Measurements from ENCODE around the gene ACVR1.

Gene ACVR1

DNA sequence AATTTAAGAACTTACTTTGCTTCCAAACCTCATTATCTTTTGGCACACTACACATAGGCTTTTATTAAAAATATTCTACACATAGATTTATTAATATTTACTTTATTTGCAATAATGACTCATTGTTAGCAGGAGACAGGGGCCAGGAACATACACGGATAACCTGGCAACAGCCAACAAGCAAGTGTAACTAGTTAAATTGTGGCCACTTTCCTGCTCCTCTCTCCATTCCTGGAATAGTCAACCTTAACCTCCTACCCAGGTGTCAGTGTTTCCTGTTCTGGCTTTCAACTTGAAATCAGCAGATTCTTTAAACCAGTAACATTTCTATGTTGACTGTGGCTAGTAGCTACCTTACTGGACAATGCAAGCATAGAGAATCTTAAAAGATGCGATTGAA, 26.5 kb downstream of the ACVR1 start:
- H3K27ac ChIP-seq (ENCODE audit: low read length): no peak overlapping the region

DNA sequence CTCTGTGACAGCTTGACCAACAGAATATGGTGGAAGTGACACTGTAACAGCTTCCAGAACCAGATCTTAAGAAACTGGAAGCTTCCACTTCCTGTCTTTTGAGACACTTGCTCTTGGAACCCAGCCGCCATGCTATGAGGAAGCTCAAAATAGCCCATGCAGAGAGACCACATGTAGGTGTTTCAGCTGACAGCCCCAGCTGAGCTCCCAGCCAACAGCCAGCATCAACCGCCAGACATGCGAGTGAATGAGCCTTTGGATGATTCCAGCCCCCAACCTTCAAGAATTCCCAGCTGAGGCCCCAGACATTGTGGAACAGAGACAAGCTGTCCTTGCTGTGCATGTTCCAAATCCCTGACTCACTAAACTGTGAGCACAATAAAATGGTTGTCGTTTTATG, 27.9 kb downstream of the ACVR1 start:
- Histone ChIP-seq H3K36me3 (ENCODE audit: control insufficient read depth in 1 of 2, insufficient read depth in 2 of 2, low read length in 2 of 2) (no peaks in the 10 kb centered on the region), H3K27me3 (ENCODE audit: low read depth, low read length) (no peaks in the 10 kb centered on the region), H3K27ac (ENCODE audit: low read length) (no peak overlapping the region), H3K4me1 (ENCODE audit: control insufficient read depth in 1 of 2, insufficient read depth in 2 of 2, low read length in 2 of 2) (peaks cover 1 to 6% of the 10 kb centered on the region in 2 donors), H3K4me3 (ENCODE audit: low read depth in 1 of 2, low read length in 2 of 2) (no peak overlapping the region), H3K9me3 (ENCODE audit: control insufficient read depth in 1 of 2, low read length in 2 of 2) (no peaks in the 10 kb centered on the region)

More for the DNA sequence above, 26.5 kb downstream of the ACVR1 start:
- Histone ChIP-seq H3K27me3 (ENCODE audit: low read depth, low read length) (no peaks in the 10 kb centered on the region), H3K9me3 (ENCODE audit: control insufficient read depth in 1 of 2, low read length in 2 of 2) (no peaks in the 10 kb centered on the region), H3K36me3 (ENCODE audit: control insufficient read depth in 1 of 2, insufficient read depth in 2 of 2, low read length in 2 of 2) (no peaks in the 10 kb centered on the region), H3K4me1 (ENCODE audit: control insufficient read depth in 1 of 2, insufficient read depth in 2 of 2, low read length in 2 of 2) (peaks cover 0 to 6% of the 10 kb centered on the region in 2 donors), H3K4me3 (ENCODE audit: low read depth in 1 of 2, low read length in 2 of 2) (no peak overlapping the region)

DNA sequence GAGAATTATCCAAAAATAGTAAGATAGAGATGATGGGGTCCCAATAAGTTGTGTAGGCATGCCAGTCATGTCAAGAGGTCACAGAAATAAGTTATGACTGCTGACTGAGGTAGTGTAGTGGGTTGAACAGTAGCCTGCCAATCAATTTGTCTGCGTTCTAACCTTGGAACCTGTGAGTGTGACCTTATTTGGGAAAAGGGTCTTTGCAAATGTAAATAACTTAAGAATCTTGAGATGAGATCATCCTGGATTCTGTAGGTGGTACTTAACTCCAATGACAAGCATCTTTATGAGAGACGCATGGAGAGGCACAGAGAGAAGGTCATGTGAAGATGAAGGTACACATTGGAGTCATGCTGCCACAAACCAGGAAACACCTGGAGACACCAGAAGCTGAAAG, 31.0 kb downstream of the ACVR1 start:
- Histone ChIP-seq H3K9me3 (ENCODE audit: control insufficient read depth in 1 of 2, low read length in 2 of 2) (no peaks in the 10 kb centered on the region), H3K27ac (ENCODE audit: low read length) (no peak overlapping the region), H3K4me3 (ENCODE audit: low read depth in 1 of 2, low read length in 2 of 2) (no peak overlapping the region), H3K27me3 (ENCODE audit: low read depth, low read length) (no peaks in the 10 kb centered on the region), H3K4me1 (ENCODE audit: control insufficient read depth in 1 of 2, insufficient read depth in 2 of 2, low read length in 2 of 2) (peaks cover 19 to 25% of the 10 kb centered on the region in 2 donors), H3K36me3 (ENCODE audit: control insufficient read depth in 1 of 2, insufficient read depth in 2 of 2, low read length in 2 of 2) (no peaks in the 10 kb centered on the region)

DNA sequence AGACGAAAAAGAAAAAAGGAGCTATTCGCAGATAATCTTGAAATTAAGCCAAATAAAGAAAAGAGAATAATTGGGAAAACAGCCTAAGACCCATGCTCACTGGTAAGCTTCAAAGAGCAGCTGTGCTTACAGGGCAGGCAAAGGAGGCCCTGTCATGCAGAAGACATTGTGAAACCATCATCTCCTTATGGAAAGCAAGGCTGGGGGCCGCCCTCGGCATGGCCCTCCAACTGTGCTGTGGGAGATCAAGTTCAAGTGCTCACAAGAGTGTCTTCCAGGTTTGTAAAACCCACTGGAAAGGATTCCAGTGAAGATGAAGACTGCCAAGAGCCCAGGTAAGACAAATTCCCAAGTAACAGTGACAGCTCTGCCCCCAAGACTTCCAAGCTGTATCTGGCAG, 32.2 kb downstream of the ACVR1 start:
- Histone ChIP-seq H3K4me1 (ENCODE audit: control insufficient read depth in 1 of 2, insufficient read depth in 2 of 2, low read length in 2 of 2) (peaks cover 29% of the 10 kb centered on the region in 2 donors), H3K27ac (ENCODE audit: low read length) (no peak overlapping the region)

DNA sequence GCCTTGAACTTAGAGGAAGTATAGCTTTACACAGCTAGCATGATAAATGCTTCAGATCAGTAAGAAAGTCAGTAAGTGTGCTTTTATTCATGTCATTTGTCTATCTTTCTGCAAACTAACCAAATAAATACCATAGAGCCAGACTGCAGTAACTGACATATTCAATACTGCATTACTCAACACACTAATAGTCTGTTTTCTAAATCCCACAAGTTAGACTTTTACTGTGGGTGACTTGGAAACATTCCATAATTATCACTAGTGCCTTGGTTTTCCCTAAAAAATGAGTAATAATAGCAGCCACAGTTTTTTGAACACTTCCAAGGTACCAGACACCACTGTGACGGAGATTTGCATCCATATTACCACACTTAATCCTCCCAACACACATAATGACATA, 33.0 kb downstream of the ACVR1 start:
- Histone ChIP-seq H3K27ac (ENCODE audit: low read length) (no peak overlapping the region), H3K27me3 (ENCODE audit: low read depth, low read length) (no peaks in the 10 kb centered on the region), H3K4me3 (ENCODE audit: low read depth in 1 of 2, low read length in 2 of 2) (no peak overlapping the region), H3K36me3 (ENCODE audit: control insufficient read depth in 1 of 2, insufficient read depth in 2 of 2, low read length in 2 of 2) (no peaks in the 10 kb centered on the region), H3K4me1 (ENCODE audit: control insufficient read depth in 1 of 2, insufficient read depth in 2 of 2, low read length in 2 of 2) (peaks cover 34 to 36% of the 10 kb centered on the region in 2 donors), H3K9me3 (ENCODE audit: control insufficient read depth in 1 of 2, low read length in 2 of 2) (no peaks in the 10 kb centered on the region)

More for the DNA sequence above, 32.2 kb downstream of the ACVR1 start:
- H3K9me3 ChIP-seq (ENCODE audit: control insufficient read depth in 1 of 2, low read length in 2 of 2): no peaks in the 10 kb centered on the region
- no peaks in the 10 kb centered on the region for H3K27me3 ChIP-seq (ENCODE audit: low read depth, low read length)
- no peak overlapping the region for H3K4me3 ChIP-seq (ENCODE audit: low read depth in 1 of 2, low read length in 2 of 2)
- H3K36me3 ChIP-seq (ENCODE audit: control insufficient read depth in 1 of 2, insufficient read depth in 2 of 2, low read length in 2 of 2): no peaks in the 10 kb centered on the region

DNA sequence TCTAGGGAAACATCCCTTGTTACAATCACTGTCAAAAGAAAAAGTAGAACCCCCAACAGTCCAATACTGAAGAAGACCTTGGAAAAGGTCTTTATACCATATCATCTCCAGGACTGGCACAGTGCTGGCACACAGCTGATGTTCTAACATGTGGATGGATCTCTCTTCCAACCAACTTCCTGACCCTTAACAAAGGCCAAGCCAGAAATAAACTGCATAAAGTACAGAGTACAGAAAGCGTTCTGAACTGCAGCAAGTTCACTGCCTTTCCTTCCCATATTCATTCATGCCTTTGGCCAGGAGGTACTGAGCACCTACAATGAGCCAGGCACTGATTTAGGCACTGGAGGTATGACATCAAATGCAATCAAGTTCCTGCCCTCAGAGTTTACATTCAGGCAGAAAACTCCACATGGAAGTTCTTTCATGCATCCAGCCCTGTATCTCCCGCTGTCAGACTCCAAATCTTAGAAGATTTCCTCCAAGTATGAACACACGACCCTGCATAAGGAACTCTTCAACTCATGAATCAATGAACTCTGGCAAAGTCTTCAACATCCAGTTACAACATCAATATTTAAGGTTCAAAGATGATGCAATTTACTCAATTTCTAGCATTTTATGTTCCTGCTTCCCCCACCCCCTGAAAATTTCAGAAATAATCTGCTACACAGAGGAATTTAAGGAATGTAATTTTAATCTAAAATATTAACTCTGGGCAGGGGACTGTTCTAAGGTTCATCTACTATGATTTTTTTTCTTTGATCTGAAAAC, 33.8 kb downstream of the ACVR1 start:
- Histone ChIP-seq H3K36me3 (ENCODE audit: control insufficient read depth in 1 of 2, insufficient read depth in 2 of 2, low read length in 2 of 2) (no peaks in the 10 kb centered on the region), H3K9me3 (ENCODE audit: control insufficient read depth in 1 of 2, low read length in 2 of 2) (no peaks in the 10 kb centered on the region), H3K27ac (ENCODE audit: low read length) (no peak overlapping the region), H3K4me3 (ENCODE audit: low read depth in 1 of 2, low read length in 2 of 2) (no peak overlapping the region), H3K27me3 (ENCODE audit: low read depth, low read length) (no peaks in the 10 kb centered on the region), H3K4me1 (ENCODE audit: control insufficient read depth in 1 of 2, insufficient read depth in 2 of 2, low read length in 2 of 2) (peaks cover 35 to 41% of the 10 kb centered on the region in 2 donors)

DNA sequence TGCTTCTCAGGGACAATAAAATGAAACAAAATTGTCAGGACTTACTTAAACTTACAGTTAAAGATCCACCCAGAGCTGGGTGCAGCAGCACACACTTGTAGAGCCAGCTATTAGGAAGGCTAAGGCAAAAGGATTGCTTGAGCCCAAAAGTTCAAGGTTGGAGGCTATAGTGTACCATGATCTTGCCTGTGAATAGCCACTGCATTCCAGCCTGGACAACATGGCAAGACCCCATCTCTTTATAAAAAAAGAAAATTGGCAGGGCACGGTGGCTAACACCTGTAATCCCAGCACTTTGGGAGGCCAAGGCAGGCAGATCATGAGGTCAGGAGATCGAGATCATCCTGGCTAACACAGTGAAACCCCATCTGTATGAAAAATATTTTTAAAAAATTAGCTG, 34.6 kb downstream of the ACVR1 start:
- Histone ChIP-seq H3K27me3 (ENCODE audit: low read depth, low read length) (no peaks in the 10 kb centered on the region), H3K36me3 (ENCODE audit: control insufficient read depth in 1 of 2, insufficient read depth in 2 of 2, low read length in 2 of 2) (peaks cover 0 to 4% of the 10 kb centered on the region in 2 donors), H3K4me3 (ENCODE audit: low read depth in 1 of 2, low read length in 2 of 2) (no peak overlapping the region), H3K9me3 (ENCODE audit: control insufficient read depth in 1 of 2, low read length in 2 of 2) (no peaks in the 10 kb centered on the region), H3K27ac (ENCODE audit: low read length) (no peak overlapping the region), H3K4me1 (ENCODE audit: control insufficient read depth in 1 of 2, insufficient read depth in 2 of 2, low read length in 2 of 2) (peaks cover 41 to 43% of the 10 kb centered on the region in 2 donors)

DNA sequence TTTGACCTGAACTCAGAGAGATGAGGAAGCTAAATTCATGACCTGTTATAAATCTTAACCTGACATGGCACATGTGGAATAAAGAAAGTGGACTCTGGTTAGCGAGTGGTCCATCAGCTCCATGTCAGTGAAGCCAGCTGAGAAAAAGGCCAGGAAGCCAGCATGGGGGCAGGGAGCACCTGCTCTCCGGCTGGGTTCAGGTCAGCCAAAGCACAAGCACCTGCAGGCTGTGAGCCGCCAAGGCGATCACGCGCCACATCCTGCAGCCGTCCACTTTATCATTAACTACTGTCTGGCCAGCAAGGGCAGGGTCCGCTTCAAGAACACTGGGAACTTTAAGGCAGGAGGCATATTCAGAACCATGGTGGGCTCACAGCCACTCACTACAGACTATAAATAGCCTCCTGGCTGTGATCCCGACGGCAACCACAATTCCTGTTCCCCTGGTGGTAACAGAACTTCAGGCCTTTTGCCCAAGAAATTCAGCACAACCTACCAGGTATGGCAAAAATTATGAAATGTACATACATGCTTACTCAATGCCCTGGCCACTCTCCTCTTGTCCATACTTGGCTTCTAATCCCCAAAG, 35.5 kb downstream of the ACVR1 start:
- no peak overlapping the region for H3K4me3 ChIP-seq (ENCODE audit: low read depth in 1 of 2, low read length in 2 of 2)
- peaks cover 41 to 44% of the 10 kb centered on the region in 2 donors for H3K4me1 ChIP-seq (ENCODE audit: control insufficient read depth in 1 of 2, insufficient read depth in 2 of 2, low read length in 2 of 2)
- H3K9me3 ChIP-seq (ENCODE audit: control insufficient read depth in 1 of 2, low read length in 2 of 2): no peaks in the 10 kb centered on the region
- H3K27me3 ChIP-seq (ENCODE audit: low read depth, low read length): no peaks in the 10 kb centered on the region
- peaks cover 0 to 4% of the 10 kb centered on the region in 2 donors for H3K36me3 ChIP-seq (ENCODE audit: control insufficient read depth in 1 of 2, insufficient read depth in 2 of 2, low read length in 2 of 2)
- no peak overlapping the region for H3K27ac ChIP-seq (ENCODE audit: low read length)

DNA sequence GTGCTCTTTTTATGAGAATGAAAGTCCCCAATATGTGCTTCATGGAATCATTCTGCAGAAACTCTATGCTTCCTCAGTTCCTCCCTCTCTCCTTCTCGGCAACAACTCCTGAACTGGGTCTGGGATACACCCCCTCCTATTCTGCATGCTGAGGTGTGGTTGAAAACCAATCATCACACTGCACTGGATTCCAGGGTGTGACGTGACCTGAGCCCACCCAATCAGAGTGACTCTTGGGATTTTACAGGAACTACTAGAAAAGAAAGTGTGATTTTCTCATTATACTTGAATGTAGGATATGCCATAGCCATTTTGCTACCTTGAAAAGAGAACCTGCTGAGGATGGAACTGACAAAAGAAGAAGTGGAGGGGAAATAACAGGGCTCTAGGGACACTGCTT, 36.3 kb downstream of the ACVR1 start:
- no peaks in the 10 kb centered on the region for H3K9me3 ChIP-seq (ENCODE audit: control insufficient read depth in 1 of 2, low read length in 2 of 2)
- no peak overlapping the region for H3K27ac ChIP-seq (ENCODE audit: low read length)
- no peak overlapping the region for H3K4me3 ChIP-seq (ENCODE audit: low read depth in 1 of 2, low read length in 2 of 2)
- peaks cover 41 to 44% of the 10 kb centered on the region in 2 donors for H3K4me1 ChIP-seq (ENCODE audit: control insufficient read depth in 1 of 2, insufficient read depth in 2 of 2, low read length in 2 of 2)
- H3K36me3 ChIP-seq (ENCODE audit: control insufficient read depth in 1 of 2, insufficient read depth in 2 of 2, low read length in 2 of 2): peaks cover 0 to 4% of the 10 kb centered on the region in 2 donors
- no peaks in the 10 kb centered on the region for H3K27me3 ChIP-seq (ENCODE audit: low read depth, low read length)

DNA sequence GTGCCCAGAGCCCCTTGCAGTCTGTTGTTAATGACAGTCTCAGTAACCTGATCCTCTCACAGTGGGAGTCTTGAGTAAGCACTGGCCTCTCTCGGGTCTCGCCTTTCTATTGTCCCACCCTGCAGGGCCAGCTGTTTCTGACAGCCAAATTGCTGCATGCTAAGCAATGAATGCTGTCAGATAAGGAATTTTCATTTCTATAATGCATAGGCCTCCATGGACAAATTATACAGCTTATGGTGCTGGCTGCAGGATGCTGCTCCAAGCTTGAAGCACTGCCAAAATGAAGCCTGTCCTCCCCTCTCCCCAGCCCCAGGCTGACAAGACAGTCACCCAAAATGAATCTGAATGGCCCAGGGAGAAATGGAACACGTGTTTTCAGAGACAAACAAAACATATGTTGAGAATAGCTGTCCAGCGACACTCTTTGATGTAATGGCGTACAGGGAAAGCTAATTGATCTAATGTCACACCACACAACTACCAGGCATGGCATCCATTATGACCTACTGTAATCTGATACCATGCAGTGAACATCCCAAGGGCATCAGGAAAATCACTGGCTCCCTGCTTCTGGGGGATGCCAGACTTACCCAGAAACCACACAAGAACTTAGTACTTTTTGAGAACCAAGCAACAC, 36.8 kb downstream of the ACVR1 start:
- no peak overlapping the region for H3K4me3 ChIP-seq (ENCODE audit: low read depth in 1 of 2, low read length in 2 of 2)
- peaks cover 41 to 44% of the 10 kb centered on the region in 2 donors for H3K4me1 ChIP-seq (ENCODE audit: control insufficient read depth in 1 of 2, insufficient read depth in 2 of 2, low read length in 2 of 2)

DNA sequence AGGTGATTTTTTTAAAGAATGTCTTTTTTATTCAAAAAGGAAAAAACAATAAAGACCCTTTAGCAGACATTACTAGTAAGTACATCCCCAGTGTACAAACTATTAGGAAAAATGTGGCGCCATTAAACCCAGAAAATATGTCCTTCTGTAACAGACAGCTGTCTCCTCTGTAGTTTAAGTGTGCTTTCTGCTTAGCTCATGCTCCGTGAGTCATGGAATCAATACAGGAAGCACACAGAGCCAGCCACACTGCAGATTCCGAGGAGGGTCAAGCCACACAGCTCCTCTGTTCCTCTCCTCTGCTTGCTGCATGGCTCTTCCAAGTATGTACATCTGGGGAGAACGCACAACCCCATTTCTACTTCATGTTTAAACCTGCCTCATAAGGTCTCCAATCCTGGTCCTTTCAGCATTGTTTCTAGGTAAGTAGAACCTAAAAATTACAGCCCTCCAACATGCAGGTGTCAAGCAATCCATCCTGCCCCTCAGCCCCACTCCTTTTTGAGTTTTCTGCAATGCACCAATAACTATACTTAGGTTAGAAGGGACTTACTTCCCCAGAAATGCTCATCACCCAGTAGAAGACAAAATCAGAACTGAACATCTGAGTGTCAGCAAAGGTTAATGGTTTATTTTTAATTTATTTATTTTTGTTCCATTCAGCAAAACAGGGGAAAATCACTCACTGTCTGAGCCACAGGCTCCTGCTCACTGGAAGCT, 37.5 kb downstream of the ACVR1 start:
- Histone ChIP-seq H3K9me3 (ENCODE audit: control insufficient read depth in 1 of 2, low read length in 2 of 2) (no peaks in the 10 kb centered on the region), H3K27me3 (ENCODE audit: low read depth, low read length) (no peaks in the 10 kb centered on the region), H3K4me1 (ENCODE audit: control insufficient read depth in 1 of 2, insufficient read depth in 2 of 2, low read length in 2 of 2) (peaks cover 41 to 44% of the 10 kb centered on the region in 2 donors), H3K36me3 (ENCODE audit: control insufficient read depth in 1 of 2, insufficient read depth in 2 of 2, low read length in 2 of 2) (peaks cover 0 to 4% of the 10 kb centered on the region in 2 donors), H3K4me3 (ENCODE audit: low read depth in 1 of 2, low read length in 2 of 2) (peak overlapping the region; percentile 58 to 67), H3K27ac (ENCODE audit: low read length) (peak overlapping the region; percentile 91)

More for the DNA sequence above, 36.8 kb downstream of the ACVR1 start:
- no peaks in the 10 kb centered on the region for H3K9me3 ChIP-seq (ENCODE audit: control insufficient read depth in 1 of 2, low read length in 2 of 2)
- H3K27ac ChIP-seq (ENCODE audit: low read length): no peak overlapping the region
- peaks cover 0 to 4% of the 10 kb centered on the region in 2 donors for H3K36me3 ChIP-seq (ENCODE audit: control insufficient read depth in 1 of 2, insufficient read depth in 2 of 2, low read length in 2 of 2)
- H3K27me3 ChIP-seq (ENCODE audit: low read depth, low read length): no peaks in the 10 kb centered on the region

Data from muscle layer of duodenum (tissue), 2 donors.